HEK293 (cell line): ENCODE results near the gene GPS1.
A peak's percentile ranks its signal among the peaks of the same experiment; 100 is the strongest.

Experiments used
- CTCF ChIA-PET: fragments of 350-600 bp; formaldehyde crosslinking; extraction: SDS; loops from one replicate; lab custom pipeline; 2021; ENCODE audit warnings: antibody characterized with exemption; lab: Yijun Ruan, JAX
- POLR2A ChIA-PET: fragments of 300-600 bp; formaldehyde crosslinking; extraction: SDS; loops from one replicate; lab custom pipeline; 2020; ENCODE audit warnings: antibody characterized with exemption, inconsistent platforms; lab: Yijun Ruan, JAX
- H3K27ac ChIP-seq: fragments of 200-500 bp; sonication (Bioruptor generic); 2 replicates; pipeline ENCODE4 v1.5.1; 2014; ENCODE audit warnings: low read depth, low read length, control low read depth, inconsistent platforms; ENCODE audit errors: extremely low read depth
- H3K36me3 ChIP-seq, 2 experiments: fragments of 200-500 bp in 1 of 2; sonication (Bioruptor generic) in 1 of 2; 1 replicate in 1 of 2; 2 replicates in 1 of 2; pipeline ENCODE4 v1.5.1; 2014 to 2017; ENCODE audit warnings: inconsistent platforms in 2 of 2, low read length in 2 of 2; ENCODE audit not compliant: control insufficient read depth in 2 of 2, insufficient read depth in 1 of 2
- H3K4me1 ChIP-seq: fragments of 200-500 bp; sonication (Bioruptor generic); 2 replicates; pipeline ENCODE4 v1.5.1; 2014; ENCODE audit warnings: mild to moderate bottlenecking, low read length, inconsistent platforms; ENCODE audit not compliant: control insufficient read depth, insufficient read depth
- H3K4me3 ChIP-seq: 2 replicates; pipeline ENCODE4 v1.5.1; 2011; ENCODE audit warnings: low read depth, mild to moderate bottlenecking, control low read depth, low read length, moderate library complexity
- H3K9me3 ChIP-seq: fragments of 200-500 bp; sonication (Bioruptor generic); 2 replicates; pipeline ENCODE4 v1.5.1; 2014; ENCODE audit warnings: low read depth, low read length, inconsistent platforms; ENCODE audit not compliant: control insufficient read depth, insufficient read depth
- FEZF1 ChIP-seq: fragments of 450-650 bp; formaldehyde crosslinking; IDR thresholded peaks from 2 replicates; pipeline ENCODE4 v1.5.1; 2016; ENCODE audit warnings: missing biosample characterization, missing genetic modification characterization
- GFI1B ChIP-seq: fragments of 450-650 bp; formaldehyde crosslinking; IDR thresholded peaks from 2 replicates; pipeline ENCODE4 v1.5.1; 2016; ENCODE audit warnings: missing biosample characterization, missing genetic modification characterization
- GLI2 ChIP-seq: fragments of 450-650 bp; formaldehyde crosslinking; IDR thresholded peaks from 2 replicates; pipeline ENCODE4; 2017; ENCODE audit warnings: missing biosample characterization, missing genetic modification characterization, low read depth, borderline replicate concordance
- GLIS1 ChIP-seq: fragments of 450-650 bp; formaldehyde crosslinking; IDR thresholded peaks from 2 replicates; pipeline ENCODE4 v1.5.1; 2016; ENCODE audit warnings: missing biosample characterization, missing genetic modification characterization
- HOXA7 ChIP-seq: sonication (generic); formaldehyde crosslinking; IDR thresholded peaks from 2 replicates; pipeline ENCODE4 v1.8.1; 2022; ENCODE audit warnings: missing genetic modification reagents, borderline replicate concordance
- KLF1 ChIP-seq: fragments of 450-650 bp; formaldehyde crosslinking; IDR thresholded peaks from 2 replicates; pipeline ENCODE4 v1.5.1; 2016; ENCODE audit warnings: missing biosample characterization, missing genetic modification characterization
- PRDM1 ChIP-seq: fragments of 450-650 bp; formaldehyde crosslinking; IDR thresholded peaks from 2 replicates; pipeline ENCODE4; 2016; ENCODE audit warnings: missing biosample characterization, missing genetic modification characterization
- SP2 ChIP-seq: fragments of 450-650 bp; formaldehyde crosslinking; IDR thresholded peaks from 2 replicates; pipeline ENCODE4 v1.5.1; 2016; ENCODE audit warnings: missing biosample characterization, missing genetic modification characterization
- ZBTB10 ChIP-seq: fragments of 450-650 bp; formaldehyde crosslinking; IDR thresholded peaks from 2 replicates; pipeline ENCODE4 v1.5.1; 2016; ENCODE audit warnings: missing biosample characterization, missing genetic modification characterization
- ZBTB20 ChIP-seq: fragments of 450-650 bp; formaldehyde crosslinking; IDR thresholded peaks from 2 replicates; pipeline ENCODE4 v1.5.1; 2016; ENCODE audit warnings: missing biosample characterization, missing genetic modification characterization
- ZBTB48 ChIP-seq: fragments of 450-650 bp; formaldehyde crosslinking; IDR thresholded peaks from 2 replicates; pipeline ENCODE4 v1.5.1; 2016; ENCODE audit warnings: missing biosample characterization, missing genetic modification characterization
- ZBTB7A ChIP-seq: fragments of 450-650 bp; formaldehyde crosslinking; IDR thresholded peaks from 2 replicates; pipeline ENCODE4 v1.5.1; 2016; ENCODE audit warnings: low read depth, missing biosample characterization, missing genetic modification characterization
- ZEB2 ChIP-seq: fragments of 450-650 bp; formaldehyde crosslinking; IDR thresholded peaks from 2 replicates; pipeline ENCODE4 v1.5.1; 2016; ENCODE audit warnings: missing biosample characterization, missing genetic modification characterization
- ZIC2 ChIP-seq: fragments of 450-650 bp; formaldehyde crosslinking; IDR thresholded peaks from 2 replicates; pipeline ENCODE4 v1.5.1; 2016; ENCODE audit warnings: missing biosample characterization, missing genetic modification characterization
- ZNF157 ChIP-seq: fragments of 450-650 bp; formaldehyde crosslinking; IDR thresholded peaks from 2 replicates; pipeline ENCODE4 v1.5.1; 2016; ENCODE audit warnings: missing biosample characterization, missing genetic modification characterization
- ZNF175 ChIP-seq: fragments of 450-650 bp; formaldehyde crosslinking; IDR thresholded peaks from 2 replicates; pipeline ENCODE4 v1.5.1; 2016; ENCODE audit warnings: missing biosample characterization, missing genetic modification characterization
- ZNF184 ChIP-seq: fragments of 450-650 bp; IDR thresholded peaks from 2 replicates; pipeline ENCODE4 v1.5.1; 2018; ENCODE audit warnings: missing biosample characterization, mild to moderate bottlenecking, missing genetic modification characterization
- ZNF24 ChIP-seq: fragments of 450-650 bp; formaldehyde crosslinking; IDR thresholded peaks from 2 replicates; pipeline ENCODE4 v1.5.1; 2016; ENCODE audit warnings: missing biosample characterization, missing genetic modification characterization
- ZNF426 ChIP-seq: fragments of 450-650 bp; formaldehyde crosslinking; IDR thresholded peaks from 2 replicates; pipeline ENCODE4 v1.5.1; 2017; ENCODE audit warnings: missing biosample characterization, missing genetic modification characterization, mild to moderate bottlenecking, inconsistent platforms, moderate library complexity
- ZNF48 ChIP-seq: fragments of 450-650 bp; formaldehyde crosslinking; IDR thresholded peaks from 2 replicates; pipeline ENCODE4 v1.5.1; 2016; ENCODE audit warnings: missing biosample characterization, missing genetic modification characterization
- ZNF510 ChIP-seq: fragments of 450-650 bp; formaldehyde crosslinking; IDR thresholded peaks from 2 replicates; pipeline ENCODE4 v1.5.1; 2018; ENCODE audit warnings: mild to moderate bottlenecking, missing genetic modification characterization, missing biosample characterization; ENCODE audit not compliant: insufficient replicate concordance
- ZNF555 ChIP-seq: fragments of 450-650 bp; formaldehyde crosslinking; conservative IDR thresholded peaks from 2 replicates; pipeline ENCODE4 v1.5.1; 2017; ENCODE audit warnings: missing biosample characterization, mild to moderate bottlenecking, missing genetic modification characterization, inconsistent platforms
- ZNF585B ChIP-seq: fragments of 450-650 bp; formaldehyde crosslinking; IDR thresholded peaks from 2 replicates; pipeline ENCODE4 v1.5.1; 2016; ENCODE audit warnings: missing biosample characterization, missing genetic modification characterization
- ZNF600 ChIP-seq: fragments of 450-650 bp; formaldehyde crosslinking; IDR thresholded peaks from 2 replicates; pipeline ENCODE4 v1.5.1; 2016; ENCODE audit warnings: missing biosample characterization, missing genetic modification characterization
- ZNF707 ChIP-seq: fragments of 450-650 bp; formaldehyde crosslinking; IDR thresholded peaks from 2 replicates; pipeline ENCODE4 v1.5.1; 2016; ENCODE audit warnings: missing biosample characterization, missing genetic modification characterization

Gene GPS1

GRCh38 chr17:82105882-82106687 is 54.4 kb downstream of the GPS1 start (continued):
- no peak for TF ChIP-seq ZNF555
- peak; percentile 77 for TF ChIP-seq SP2 (tag by site-specific recombination)
- peak; percentile 40; the same call in 1 of the 2 replicates for TF ChIP-seq ZBTB10 (tag by site-specific recombination)
- peak; percentile 83 for TF ChIP-seq GLIS1 (tag by site-specific recombination)
- TF ChIP-seq GFI1B, result no peak
- peak; percentile 90 for TF ChIP-seq ZNF600
- no peak for TF ChIP-seq ZNF48 (tag by site-specific recombination)
- no peak for TF ChIP-seq KLF1
- no peak for TF ChIP-seq GLI2 (tag by site-specific recombination)
- no peak for TF ChIP-seq ZNF707 (tag by site-specific recombination)
- TF ChIP-seq ZNF157 (tag by site-specific recombination), result no peak
- no peak for TF ChIP-seq ZBTB7A (tag by site-specific recombination)
- TF ChIP-seq ZNF585B (tag by site-specific recombination), result no peak
- peak; percentile 47; the same call in 1 of the 2 replicates for TF ChIP-seq ZBTB48 (tag by site-specific recombination)
- TF ChIP-seq ZEB2 (tag by site-specific recombination), result no peak
- peak; percentile 42; the same call in 1 of the 2 replicates for TF ChIP-seq PRDM1 (tag by site-specific recombination)
- TF ChIP-seq HOXA7, result no peak
- TF ChIP-seq ZNF175 (tag by site-specific recombination), result no peak
- TF ChIP-seq ZNF24 (tag by site-specific recombination), result no peak
- TF ChIP-seq ZNF426 (tag by site-specific recombination), result no peak

DNA sequence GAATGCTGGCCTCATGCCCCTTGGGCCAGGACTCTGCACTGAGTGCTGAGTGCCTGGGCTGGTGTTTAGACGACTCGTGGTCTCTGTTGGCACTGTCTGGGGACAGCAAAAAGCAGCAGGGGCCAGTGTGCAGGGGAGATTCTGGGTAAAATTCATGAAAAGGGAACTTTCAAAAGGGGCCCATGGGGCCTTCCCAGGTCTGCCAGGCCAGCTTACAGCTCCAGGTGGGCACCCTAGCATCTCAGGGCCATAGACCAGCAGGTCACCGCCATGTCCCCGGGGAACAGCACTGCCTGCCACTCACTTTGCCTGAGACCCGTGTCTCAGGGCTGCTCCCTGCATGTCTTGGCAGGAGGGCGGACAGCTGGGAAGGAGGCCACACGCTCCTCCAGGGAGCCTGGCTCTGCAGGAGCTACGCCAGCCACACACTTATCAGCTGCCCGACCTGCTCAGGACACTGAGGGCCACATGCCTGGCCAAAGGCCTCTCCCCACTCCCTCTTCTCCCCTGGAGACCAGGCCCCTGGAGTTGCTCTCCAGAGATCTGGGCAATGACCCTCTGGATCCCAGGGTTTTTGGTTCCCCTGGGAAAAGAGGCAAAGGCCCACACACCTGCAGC is 55.1 kb downstream of the GPS1 start:
- H3K4me1 ChIP-seq, result peaks cover 10% of the 10 kb centered on the region
- POLR2A ChIA-PET, result interaction anchor here (1.0 to 2.8 kb wide), 10 partner anchors 8 to 147 kb away, joined by 3 to 14 read pairs (median 4); partner anchors contain the start of genes DCXR, FASN and RAC3
- peak overlapping the region; percentile 64 for H3K27ac ChIP-seq

More for the DNA sequence above, 55.1 kb downstream of the GPS1 start:
- H3K9me3 ChIP-seq, result no peaks in the 10 kb centered on the region
- CTCF ChIA-PET, result interaction anchor here (0.6 to 1.3 kb wide), 10 partner anchors 7 to 593 kb away, joined by 3 to 13 read pairs (median 4); no protein-coding TSS in a partner anchor
- no peak overlapping the region for H3K4me3 ChIP-seq
- peaks cover 0 to 3% of the 10 kb centered on the region in 2 experiments; a peak in 2 of 3 replicates for H3K36me3 ChIP-seq
- TF ChIP-seq ZNF184 (tag by site-specific recombination) (no peak), ZIC2 (tag by site-specific recombination) (peak; percentile 93), ZBTB20 (tag by site-specific recombination) (peak; percentile 68; the same call in 1 of the 2 replicates), FEZF1 (tag by site-specific recombination) (no peak), PRDM1 (tag by site-specific recombination) (0 out of 2 replicates have a peak, but pooled peaks have one; percentile 0), GLIS1 (tag by site-specific recombination) (peak; percentile 80), ZNF510 (tag by site-specific recombination) (no peak), ZNF24 (tag by site-specific recombination) (no peak)
